Fibroblast of mammary gland (primary cell): ENCODE results near the gene MYOZ3.

ENCODE experiments used
- DNase-seq: peaks from one replicate; pipeline ENCODE4 v3.0.0-alpha.2; 2010; ENCODE audit warnings: low read depth
- H3K4me3 ChIP-seq: 2 replicates; pipeline ENCODE4 v1.5.1; 2011; ENCODE audit warnings: low read depth, mild to moderate bottlenecking, low read length, moderate library complexity; ENCODE audit not compliant: control insufficient read depth
- TF ChIP-seq, protein P1 (sequence below): conservative IDR thresholded peaks from 2 replicates; pipeline ENCODE4 v1.5.1; 2011; ENCODE audit warnings: low read depth, low read length, inconsistent platforms; ENCODE audit not compliant: control insufficient read depth, insufficient read depth

Gene MYOZ3

GRCh38 chr5:150638488-150639376, 22.3 kb upstream of the MYOZ3 start:
- DNase-seq: no peak
- TF ChIP-seq, protein P1, sequence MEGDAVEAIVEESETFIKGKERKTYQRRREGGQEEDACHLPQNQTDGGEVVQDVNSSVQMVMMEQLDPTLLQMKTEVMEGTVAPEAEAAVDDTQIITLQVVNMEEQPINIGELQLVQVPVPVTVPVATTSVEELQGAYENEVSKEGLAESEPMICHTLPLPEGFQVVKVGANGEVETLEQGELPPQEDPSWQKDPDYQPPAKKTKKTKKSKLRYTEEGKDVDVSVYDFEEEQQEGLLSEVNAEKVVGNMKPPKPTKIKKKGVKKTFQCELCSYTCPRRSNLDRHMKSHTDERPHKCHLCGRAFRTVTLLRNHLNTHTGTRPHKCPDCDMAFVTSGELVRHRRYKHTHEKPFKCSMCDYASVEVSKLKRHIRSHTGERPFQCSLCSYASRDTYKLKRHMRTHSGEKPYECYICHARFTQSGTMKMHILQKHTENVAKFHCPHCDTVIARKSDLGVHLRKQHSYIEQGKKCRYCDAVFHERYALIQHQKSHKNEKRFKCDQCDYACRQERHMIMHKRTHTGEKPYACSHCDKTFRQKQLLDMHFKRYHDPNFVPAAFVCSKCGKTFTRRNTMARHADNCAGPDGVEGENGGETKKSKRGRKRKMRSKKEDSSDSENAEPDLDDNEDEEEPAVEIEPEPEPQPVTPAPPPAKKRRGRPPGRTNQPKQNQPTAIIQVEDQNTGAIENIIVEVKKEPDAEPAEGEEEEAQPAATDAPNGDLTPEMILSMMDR: no peak
- no peak overlapping the region for H3K4me3 ChIP-seq

- DNase-seq: no peak
- TF ChIP-seq, protein P1: no peak
- H3K4me3 ChIP-seq: no peak overlapping the region
Measured at GRCh38 chr5:150639377-150639692, 21.7 kb upstream of the MYOZ3 start.

- no peak overlapping the region for H3K4me3 ChIP-seq
- TF ChIP-seq, protein P1: no peak
Measured at GRCh38 chr5:150639751-150640150, 21.3 kb upstream of the MYOZ3 start.

GRCh38 chr5:150640311-150641005, 20.6 kb upstream of the MYOZ3 start, which contains the start of gene SYNPO:
SYNPO (plus strand) TSS chr5:150640660; CDS start chr5:150648276, 7,616 bp downstream.
- H3K4me3 ChIP-seq: peak within 1 kb of the TSS; percentile 17
- TF ChIP-seq, protein P1: peak; percentile 6

More at GRCh38 chr5:150639751-150640150, 21.3 kb upstream of the MYOZ3 start:
- no peak for DNase-seq

GRCh38 chr5:150641006-150641570, 20.0 kb upstream of the MYOZ3 start:
- DNase-seq: peak; percentile 88

More at GRCh38 chr5:150640311-150641005, 20.6 kb upstream of the MYOZ3 start, which contains the start of gene SYNPO:
- peak; percentile 98 for DNase-seq

More at GRCh38 chr5:150641006-150641570, 20.0 kb upstream of the MYOZ3 start:
- H3K4me3 ChIP-seq: peak overlapping the region; percentile 17
- TF ChIP-seq, protein P1: no peak
